Subcutaneous adipose tissue (tissue), 4 donors: ENCODE measurements around the gene CPXM2. TPM values are rescaled to one million over a fixed set of nuclear protein-coding genes. Genes with fewer than 3 reads are reported as not detected.

Experiments
- total RNA-seq, 4 donors: library from RNA; depleted of rRNA; stranded (reverse); fragments of >200 nt; gene quantifications; one replicate each; pipeline ENCODE4 v1.1.0, GENCODE V29; 2016
- TF ChIP-seq, protein P1 (sequence below): fragments of 450-650 bp; IDR thresholded peaks from one replicate; pipeline ENCODE4 v1.5.1; 2016; ENCODE audit warnings: low read depth, mild to moderate bottlenecking, control low read depth, antibody characterized with exemption, moderate library complexity

Gene CPXM2
- total RNA-seq, 4 donors from 2014 or later = 4.4 to 11.7 (median 6.7) TPM

DNA sequence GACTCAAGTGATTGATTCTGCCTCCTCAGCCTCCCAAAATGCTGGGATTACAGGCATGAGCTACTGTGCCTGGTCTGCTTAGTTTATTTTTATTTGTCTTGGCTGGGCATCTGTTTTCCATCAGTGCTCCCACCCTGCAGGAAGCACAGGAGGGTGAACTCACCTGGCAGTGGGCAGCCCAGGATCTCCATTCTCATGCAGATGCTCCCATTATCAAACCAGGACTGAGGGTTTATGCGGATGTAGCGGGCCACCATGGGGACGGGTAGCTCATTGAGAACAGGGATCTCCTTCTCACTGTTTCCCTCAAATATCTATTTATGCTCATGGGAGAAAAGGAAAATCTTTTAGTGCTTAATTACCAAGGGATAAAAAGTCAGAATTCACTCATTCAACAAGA is 93.8 kb downstream of the CPXM2 start:
- TF ChIP-seq, protein P1, sequence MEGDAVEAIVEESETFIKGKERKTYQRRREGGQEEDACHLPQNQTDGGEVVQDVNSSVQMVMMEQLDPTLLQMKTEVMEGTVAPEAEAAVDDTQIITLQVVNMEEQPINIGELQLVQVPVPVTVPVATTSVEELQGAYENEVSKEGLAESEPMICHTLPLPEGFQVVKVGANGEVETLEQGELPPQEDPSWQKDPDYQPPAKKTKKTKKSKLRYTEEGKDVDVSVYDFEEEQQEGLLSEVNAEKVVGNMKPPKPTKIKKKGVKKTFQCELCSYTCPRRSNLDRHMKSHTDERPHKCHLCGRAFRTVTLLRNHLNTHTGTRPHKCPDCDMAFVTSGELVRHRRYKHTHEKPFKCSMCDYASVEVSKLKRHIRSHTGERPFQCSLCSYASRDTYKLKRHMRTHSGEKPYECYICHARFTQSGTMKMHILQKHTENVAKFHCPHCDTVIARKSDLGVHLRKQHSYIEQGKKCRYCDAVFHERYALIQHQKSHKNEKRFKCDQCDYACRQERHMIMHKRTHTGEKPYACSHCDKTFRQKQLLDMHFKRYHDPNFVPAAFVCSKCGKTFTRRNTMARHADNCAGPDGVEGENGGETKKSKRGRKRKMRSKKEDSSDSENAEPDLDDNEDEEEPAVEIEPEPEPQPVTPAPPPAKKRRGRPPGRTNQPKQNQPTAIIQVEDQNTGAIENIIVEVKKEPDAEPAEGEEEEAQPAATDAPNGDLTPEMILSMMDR = no peak

DNA sequence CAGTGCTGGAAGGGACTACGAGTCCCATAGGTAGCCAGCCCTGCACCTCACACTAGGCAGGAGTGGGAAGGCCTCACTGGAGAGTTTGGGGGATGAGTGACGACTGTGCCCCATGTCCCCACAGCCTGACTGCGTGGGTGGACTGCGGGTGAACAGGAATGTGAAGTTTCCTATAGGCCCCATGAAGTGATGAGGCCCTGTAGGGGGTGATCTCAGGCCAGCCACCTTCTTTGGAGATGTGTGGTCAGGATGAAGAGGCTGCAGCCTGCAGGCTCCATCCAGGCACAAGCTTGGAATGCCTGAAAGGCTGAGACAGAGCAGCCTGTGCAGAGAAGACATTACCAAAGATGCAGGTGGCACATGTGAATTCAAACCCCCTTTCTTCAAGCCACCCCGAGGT is 94.9 kb downstream of the CPXM2 start:
- TF ChIP-seq, protein P1 = no peak

DNA sequence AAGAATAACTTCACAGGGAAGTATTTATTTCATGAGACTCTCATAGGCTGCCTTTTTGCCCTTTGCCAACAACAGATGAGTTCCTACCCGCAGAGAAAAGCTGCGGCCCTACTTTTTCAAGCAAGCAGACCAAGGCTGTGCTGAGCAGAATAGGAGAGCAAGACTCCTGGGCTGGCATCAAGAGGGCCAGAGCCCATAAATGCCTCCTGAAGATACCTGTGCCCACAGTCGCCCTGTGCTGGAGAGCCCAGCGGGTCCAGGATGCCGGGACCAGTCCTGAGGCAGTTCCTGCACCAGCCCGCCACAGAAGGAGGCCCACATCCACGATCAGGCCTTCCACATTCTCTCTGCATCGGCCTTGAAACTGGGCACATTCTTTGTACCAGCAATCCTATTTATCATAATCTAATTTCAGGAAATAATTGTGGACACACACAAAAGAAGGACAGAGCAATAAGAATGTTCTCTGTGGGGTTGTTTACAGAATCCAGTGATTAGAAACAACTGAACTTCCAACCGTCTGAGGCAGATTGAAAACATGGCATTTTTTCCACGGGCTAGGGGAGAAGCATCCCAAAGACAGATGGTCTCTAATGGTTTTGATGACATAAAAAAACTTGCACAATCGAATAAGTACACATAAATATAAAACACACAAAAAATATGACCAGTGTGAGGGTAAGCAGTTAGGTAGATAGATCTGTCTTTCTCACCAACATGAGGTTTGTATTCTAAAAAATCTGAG is 95.6 kb downstream of the CPXM2 start:
- TF ChIP-seq, protein P1 = no peak

DNA sequence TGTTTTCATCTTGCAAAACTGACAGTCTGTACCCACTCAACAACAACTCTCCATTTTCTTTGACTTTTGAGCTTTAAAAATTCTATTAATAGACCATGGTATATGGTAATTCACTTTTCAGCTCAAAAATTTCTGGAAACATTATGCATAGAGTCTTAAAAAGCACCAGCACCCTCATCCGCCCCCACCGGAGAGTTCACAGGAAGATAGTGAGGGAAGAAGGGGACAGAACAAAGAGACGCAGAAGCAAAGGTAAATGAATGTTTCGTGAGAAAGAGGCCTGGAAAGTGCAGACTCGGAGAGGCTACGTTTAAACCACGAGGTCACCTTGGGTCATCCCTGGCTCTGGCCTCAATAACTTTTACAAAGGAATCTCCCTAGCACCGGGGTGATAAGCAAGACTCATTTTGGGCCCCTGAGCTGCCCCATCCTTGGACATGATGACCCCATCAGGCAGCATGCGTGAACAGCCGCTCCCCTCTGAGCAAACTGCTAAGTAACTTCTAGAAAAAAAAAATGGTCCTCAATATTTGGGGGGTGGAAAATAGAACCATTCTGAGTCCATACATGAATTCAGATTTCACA is 96.3 kb downstream of the CPXM2 start:
- TF ChIP-seq, protein P1 = no peak

DNA sequence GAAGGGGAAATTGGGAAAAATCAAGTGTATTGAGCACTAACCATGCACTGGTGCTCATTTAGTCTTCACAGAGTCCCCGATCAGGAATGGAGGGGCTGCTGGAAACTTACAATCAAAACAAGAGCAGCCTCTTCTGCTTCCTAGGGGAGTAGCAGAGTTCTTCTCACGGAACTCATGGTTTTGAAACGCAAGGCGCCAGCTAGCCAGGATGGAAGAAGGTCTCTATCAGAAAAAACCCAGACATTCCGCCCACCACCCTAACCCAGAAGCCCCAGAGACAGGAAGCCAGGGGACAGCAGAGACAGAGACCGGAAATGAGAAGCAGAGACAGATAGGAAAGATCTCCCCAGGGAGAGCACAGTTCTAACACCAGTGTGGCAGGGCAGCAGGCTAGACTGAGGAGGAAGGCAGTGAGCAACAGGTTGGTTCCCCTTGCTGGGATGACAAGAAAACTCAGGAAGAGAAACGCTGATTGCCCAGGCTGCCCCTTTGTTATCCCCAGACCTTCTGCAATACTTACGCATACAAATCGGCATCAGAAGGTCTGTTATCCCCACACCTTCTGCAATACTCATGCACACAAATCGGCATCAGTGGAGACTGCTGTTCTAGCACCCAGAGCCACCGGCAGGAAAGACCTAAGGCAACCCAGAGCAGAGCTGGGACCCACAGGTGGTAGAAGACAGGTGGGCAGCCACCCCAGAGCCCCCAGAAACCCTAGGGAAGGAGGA is 99.2 kb downstream of the CPXM2 start:
- TF ChIP-seq, protein P1 = no peak

DNA sequence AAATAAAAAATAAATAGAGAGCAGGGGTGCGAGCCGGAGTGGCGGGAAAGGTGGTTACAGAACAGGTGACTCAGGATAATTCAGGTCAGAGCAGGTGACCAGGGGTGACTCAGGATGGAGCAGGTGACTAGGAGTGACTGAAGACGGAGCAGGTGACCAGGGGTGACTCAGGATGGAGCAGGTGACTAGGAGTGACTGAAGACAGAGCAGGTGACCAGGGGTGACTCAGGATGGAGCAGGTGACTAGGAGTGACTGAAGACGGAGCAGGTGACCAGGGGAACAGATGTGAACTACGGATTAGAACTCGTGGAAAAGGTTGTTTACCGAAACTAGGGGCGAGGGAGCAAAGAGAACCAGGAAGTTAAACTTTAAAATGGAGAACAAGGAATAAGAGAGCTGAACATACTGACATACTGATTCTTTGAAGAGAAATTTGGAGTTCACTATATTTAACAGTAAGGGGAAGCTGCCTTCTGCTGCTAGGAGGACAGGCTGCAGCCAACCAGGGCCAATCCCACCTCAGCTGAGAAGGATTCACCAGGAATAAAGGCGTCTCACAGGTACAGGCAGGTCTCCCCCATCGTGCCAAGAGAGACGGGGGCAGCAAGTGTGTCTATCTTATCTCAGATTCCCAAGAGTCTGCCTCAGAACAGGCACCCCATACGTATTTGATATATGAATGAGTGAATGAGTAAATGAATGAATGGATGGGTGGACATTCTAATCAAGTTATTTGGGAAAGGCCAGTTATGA is 101.3 kb downstream of the CPXM2 start:
- TF ChIP-seq, protein P1 = no peak
